ENCODE measurements around the gene SRSF11. TPM values are rescaled to one million over a fixed set of nuclear protein-coding genes. Genes with fewer than 3 reads are reported as not detected.

The SRSF11 gene
- total RNA-seq, 1 donor from 2014 or later, result 146 TPM

DNA sequence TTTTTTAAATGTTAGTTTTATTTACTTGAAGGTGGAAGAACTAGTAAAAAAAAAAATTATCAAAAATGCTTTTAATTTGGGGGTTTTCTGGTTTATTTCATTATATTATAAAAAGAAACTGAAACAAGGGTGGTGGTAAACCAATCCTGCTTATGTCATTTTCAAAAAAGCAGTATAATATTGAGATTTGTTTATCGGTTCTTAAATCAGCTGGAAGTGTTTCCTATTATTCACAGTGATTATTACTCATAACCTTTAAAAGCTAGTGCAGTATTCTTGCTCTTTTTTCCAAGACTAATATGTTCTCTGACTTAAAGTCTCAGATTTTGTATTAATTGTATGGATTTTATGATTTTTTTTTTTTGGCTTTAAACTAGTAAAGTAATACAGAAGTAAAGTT, 10.4 kb upstream of the SRSF11 start:
- TF ChIP-seq, protein P1, sequence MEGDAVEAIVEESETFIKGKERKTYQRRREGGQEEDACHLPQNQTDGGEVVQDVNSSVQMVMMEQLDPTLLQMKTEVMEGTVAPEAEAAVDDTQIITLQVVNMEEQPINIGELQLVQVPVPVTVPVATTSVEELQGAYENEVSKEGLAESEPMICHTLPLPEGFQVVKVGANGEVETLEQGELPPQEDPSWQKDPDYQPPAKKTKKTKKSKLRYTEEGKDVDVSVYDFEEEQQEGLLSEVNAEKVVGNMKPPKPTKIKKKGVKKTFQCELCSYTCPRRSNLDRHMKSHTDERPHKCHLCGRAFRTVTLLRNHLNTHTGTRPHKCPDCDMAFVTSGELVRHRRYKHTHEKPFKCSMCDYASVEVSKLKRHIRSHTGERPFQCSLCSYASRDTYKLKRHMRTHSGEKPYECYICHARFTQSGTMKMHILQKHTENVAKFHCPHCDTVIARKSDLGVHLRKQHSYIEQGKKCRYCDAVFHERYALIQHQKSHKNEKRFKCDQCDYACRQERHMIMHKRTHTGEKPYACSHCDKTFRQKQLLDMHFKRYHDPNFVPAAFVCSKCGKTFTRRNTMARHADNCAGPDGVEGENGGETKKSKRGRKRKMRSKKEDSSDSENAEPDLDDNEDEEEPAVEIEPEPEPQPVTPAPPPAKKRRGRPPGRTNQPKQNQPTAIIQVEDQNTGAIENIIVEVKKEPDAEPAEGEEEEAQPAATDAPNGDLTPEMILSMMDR (IDR thresholded peaks at IDR 0.05), result no peak
- intact Hi-C loops (cut with DNase I), result no loop called here
- Histone ChIP-seq H3K27me3 (no peaks in the 10 kb centered on the region), H3K36me3 (peaks cover 27% of the 10 kb centered on the region), H3K27ac (no peak overlapping the region), H3K4me1 (peaks cover 38% of the 10 kb centered on the region), H3K9me3 (no peaks in the 10 kb centered on the region), H3K4me3 (no peak overlapping the region)
- ATAC-seq (no peak), DNase-seq (no peak)

DNA sequence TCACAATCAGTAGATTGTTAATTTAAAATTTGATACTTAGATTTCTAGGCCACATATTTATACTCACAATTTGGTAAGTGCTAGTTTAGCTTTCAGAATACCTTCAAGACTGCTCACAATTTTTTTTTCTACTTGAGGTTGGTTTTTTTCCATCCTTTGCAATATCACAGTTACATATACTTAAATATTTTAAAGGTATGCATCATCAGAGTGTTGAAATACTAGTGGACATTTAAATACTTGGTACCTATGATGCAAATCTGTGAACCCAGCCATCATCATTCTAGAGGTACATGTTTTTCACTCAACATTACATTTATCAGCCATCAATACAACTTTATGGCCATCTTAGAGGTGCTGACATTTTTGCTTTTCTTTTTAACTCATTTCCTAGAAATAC, 9.6 kb upstream of the SRSF11 start:
- H3K27ac ChIP-seq, result no peak overlapping the region
- peaks cover 34% of the 10 kb centered on the region for H3K4me1 ChIP-seq
- intact Hi-C loops (cut with DNase I), result no loop called here

DNA sequence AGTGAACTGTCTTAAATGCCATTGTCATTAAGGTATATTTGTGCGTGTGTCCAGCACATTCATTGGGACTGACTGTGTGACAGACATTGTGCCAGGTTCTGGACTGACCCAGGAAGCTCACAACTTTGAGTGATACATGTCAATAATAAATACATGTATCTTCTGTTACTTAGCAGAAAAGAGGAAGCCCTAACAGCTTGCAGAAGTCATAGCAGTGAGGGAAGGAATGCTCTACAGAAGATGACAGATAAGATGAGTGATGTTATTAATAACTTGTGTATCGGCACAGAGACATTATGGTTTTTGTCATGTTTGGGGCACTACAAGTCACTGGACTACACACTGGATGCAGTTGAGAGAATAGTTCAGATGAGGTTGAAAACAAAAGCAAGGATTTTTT, 1.2 kb upstream of the SRSF11 start:
- peaks cover 33% of the 10 kb centered on the region for H3K36me3 ChIP-seq
- intact Hi-C loops (cut with DNase I), result no loop called here
- H3K4me3 ChIP-seq, result no peak overlapping the region
- TF ChIP-seq, protein P1 (IDR thresholded peaks at IDR 0.05), result no peak
- no peak overlapping the region for H3K27ac ChIP-seq
- DNase-seq (no peak), ATAC-seq (no peak)
- H3K27me3 ChIP-seq, result no peaks in the 10 kb centered on the region
- H3K9me3 ChIP-seq, result no peaks in the 10 kb centered on the region
- H3K4me1 ChIP-seq, result peaks cover 34% of the 10 kb centered on the region

More for the DNA sequence above, 9.6 kb upstream of the SRSF11 start:
- Histone ChIP-seq H3K9me3 (no peaks in the 10 kb centered on the region), H3K36me3 (peaks cover 32% of the 10 kb centered on the region), H3K4me3 (no peak overlapping the region), H3K27me3 (no peaks in the 10 kb centered on the region)
- ATAC-seq (no peak), DNase-seq (no peak)
- TF ChIP-seq, protein P1 (IDR thresholded peaks at IDR 0.05), result no peak

DNA sequence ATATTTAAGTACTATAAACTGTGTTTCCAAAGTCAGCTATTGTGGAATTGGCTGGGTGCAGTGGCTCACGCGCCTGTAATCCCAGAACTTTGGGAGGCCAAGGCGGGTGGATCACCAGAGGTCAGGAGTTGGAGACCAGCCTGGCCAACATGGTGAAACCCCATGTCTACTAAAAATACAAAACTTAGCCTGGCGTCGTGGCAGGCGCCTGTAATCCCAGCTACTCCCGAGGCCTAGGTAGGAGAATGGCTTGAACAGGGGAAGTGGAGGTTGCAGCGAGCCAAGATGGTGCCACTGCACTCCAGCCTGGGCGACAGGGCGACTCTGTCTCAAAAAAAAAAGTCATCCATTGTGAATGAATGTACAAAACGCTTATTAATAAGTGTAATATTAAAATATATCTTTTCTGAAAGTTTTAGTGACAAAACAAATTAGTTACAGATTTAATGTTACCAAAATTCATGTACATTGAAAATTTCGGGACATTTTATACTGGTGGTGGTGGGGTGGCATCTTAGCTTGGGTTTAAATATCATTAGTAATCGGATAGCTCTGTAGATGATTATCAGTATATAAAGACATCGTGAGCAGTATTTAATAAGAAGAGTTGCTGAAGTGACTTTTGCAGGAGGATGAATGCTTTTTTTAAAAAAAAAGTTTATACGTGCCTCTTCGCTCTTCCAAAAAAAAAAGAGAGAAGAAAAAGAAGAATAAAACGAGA, 503 bp upstream of the SRSF11 start:
- peaks cover 40% of the 10 kb centered on the region for H3K36me3 ChIP-seq
- H3K27me3 ChIP-seq, result no peaks in the 10 kb centered on the region
- TF ChIP-seq, protein P1 (IDR thresholded peaks at IDR 0.05), result no peak
- H3K4me1 ChIP-seq, result peaks cover 36% of the 10 kb centered on the region
- H3K4me3 ChIP-seq, result peak overlapping the region; percentile 80
- DNase-seq (no peak), ATAC-seq (no peak)
- peak overlapping the region; percentile 97 for H3K27ac ChIP-seq
- intact Hi-C loops (cut with DNase I), result no loop called here
- H3K9me3 ChIP-seq, result no peaks in the 10 kb centered on the region

DNA sequence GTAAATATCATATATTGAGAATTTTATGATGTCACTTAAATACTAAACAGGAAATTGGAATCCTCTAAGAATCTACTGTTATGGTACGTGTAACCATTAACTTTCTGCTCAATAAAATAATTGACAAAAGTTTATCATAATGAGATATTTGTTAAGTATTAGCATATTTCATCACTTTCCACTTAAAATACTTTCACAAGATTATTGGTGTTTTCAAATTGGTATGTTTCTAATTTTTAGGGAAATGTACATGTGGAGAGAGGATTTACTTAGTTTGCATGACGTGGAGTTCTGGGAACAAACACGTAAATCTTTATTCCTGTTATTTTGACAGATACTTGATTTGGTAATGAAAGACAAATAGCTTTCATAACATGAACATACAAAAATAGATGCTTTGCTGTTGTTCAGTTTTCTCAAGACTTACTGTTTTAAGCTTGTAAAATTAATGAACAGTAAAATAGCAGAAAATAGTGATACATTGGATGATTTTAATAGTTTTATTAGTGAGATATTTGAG, 1.6 kb downstream of the SRSF11 start:
- no peaks in the 10 kb centered on the region for H3K27me3 ChIP-seq
- H3K27ac ChIP-seq, result peak overlapping the region; percentile 97
- ATAC-seq (no peak), DNase-seq (no peak)
- intact Hi-C loops (cut with DNase I), result no loop called here
- H3K36me3 ChIP-seq, result peaks cover 31% of the 10 kb centered on the region
- no peaks in the 10 kb centered on the region for H3K9me3 ChIP-seq
- TF ChIP-seq, protein P1 (IDR thresholded peaks at IDR 0.05), result no peak
- H3K4me1 ChIP-seq, result peaks cover 51% of the 10 kb centered on the region
- peak overlapping the region; percentile 80 for H3K4me3 ChIP-seq

Measured in upper lobe of right lung (tissue), 1 donor.